GM18907 (cell line): ENCODE data around the gene HDAC3.
A peak's percentile ranks its signal among the peaks of the same experiment; 100 is the strongest.

Source experiments
- ATAC-seq: cut with Tn5 transposase; IDR thresholded peaks from one replicate; pipeline ENCODE4 v1.9.1; 2021; ENCODE audit warnings: mild to moderate bottlenecking, moderate library complexity; ENCODE audit not compliant: unreplicated experiment

HDAC3 gene

DNA sequence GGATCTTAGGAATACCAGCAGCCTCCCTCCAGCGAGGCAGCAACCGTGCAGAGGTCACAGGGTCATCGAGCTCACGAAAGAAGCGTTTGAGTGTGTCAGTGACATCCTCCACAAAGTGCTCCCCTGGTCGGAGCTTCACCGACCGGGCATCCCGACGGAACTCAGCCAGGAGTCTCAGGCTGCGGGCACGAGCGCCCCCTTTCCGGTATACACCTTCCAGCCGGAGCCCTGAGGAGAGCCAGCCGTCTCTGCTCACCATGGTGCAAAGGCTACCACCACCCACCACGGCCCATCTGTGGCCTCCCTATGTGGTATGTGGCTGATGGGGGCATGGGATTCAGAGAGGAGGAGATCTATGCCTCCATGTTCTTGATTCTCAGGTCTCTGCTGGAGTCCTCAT lies 25.4 kb upstream of the HDAC3 start:
- no peak for ATAC-seq

DNA sequence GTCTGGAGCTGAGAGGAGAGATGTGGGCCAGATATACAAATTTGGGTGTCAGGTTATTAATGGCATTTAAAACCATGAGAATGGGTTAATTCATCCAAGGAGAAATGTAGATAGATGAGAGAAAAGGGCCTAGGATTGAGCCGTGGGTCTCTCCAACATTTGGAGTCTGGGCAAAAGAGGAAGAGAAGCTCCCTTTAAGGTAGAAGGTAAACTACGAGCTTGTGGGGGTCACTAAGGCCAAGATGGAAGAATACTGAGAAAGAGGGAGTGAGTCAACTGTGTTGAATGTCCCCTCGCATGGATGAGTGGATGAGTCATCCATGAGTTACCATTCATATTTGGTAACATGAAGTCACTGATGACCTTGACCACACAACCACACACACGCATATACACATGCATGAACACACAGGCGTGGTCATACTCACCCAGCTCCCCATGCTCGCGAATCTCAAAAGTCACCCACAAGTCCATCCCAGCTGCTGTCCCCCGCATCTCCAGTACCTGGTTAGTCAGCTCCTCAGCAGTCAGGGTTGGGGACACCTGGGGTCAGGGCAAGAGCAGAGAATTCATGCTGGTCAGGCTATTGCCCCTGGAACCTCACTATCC lies 21.4 kb upstream of the HDAC3 start:
- ATAC-seq = peak; percentile 84

DNA sequence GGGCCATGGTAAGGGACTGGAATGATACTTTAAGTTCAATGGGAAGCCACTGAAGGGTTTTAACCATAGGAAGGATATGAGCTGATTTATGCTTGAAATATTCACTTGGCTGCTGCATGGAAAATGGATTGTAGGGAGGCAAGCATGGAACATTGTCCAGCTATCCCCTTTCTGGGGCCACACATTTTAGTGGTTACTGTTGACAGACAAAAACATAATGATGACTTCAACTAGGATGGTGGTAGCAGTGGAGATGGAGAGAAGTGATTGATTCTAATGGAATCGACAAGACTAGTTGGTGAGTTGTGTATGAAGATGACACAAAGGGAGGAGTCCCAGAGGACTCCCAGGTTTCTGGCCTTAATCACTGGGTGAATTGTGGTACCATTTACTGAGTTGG lies 20.8 kb upstream of the HDAC3 start:
- no peak for ATAC-seq

DNA sequence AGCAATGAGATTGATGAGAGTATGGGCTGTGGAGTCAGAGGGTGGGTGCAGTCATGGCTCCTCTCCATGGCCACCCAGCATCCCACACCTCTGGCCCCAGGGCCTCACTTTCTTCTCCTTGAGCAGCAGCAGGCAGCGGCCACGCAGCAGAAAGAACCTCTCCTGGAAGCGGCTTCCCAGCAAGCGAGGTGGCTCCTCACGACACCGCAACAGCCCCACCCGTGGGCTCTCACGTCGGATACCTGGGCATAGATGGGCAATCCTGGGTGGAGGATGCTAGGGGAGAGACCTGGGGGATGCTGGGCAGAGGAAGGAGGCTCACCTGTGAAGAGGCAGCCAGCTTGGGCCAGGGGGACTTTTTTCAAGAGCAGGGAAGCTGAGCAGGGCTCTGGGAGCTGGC lies 19.7 kb upstream of the HDAC3 start:
- ATAC-seq = no peak

DNA sequence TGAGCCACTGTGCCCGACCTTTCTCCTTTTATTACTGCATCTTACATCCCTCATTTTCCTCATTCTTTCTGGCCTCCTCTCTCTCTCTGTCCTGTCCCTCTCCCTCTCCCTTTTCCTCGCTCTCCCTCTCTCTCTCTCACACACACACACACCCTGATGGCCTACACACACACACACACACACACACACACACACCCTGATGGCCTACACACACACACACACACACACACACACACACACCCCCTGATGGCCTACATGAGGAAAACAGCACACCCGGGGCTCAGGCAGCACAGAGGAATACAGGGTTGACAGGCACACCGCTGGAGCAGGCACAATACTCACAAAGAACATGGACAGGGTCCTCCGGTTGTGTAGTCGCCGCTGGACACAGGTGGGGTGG lies 18.4 kb upstream of the HDAC3 start:
- no peak for ATAC-seq

DNA sequence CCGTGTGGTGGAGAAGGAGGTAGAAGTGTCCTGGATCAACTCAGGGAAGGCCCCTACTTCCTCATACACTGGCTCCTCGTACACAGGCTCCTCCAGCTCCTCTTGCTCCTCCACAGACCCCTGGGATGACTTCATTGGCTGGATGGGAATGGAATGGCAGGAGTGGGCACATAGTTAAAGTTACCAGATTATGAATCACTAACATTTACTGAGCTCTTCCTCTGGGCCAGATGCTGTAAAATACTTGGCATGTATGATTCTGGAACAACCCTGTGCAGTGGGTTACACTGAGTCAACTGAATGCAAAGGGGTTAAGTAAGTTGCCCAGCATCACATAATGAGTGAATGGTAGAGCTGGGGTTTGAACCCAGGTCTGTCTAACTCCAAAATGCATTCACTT lies 17.6 kb upstream of the HDAC3 start:
- no peak for ATAC-seq

DNA sequence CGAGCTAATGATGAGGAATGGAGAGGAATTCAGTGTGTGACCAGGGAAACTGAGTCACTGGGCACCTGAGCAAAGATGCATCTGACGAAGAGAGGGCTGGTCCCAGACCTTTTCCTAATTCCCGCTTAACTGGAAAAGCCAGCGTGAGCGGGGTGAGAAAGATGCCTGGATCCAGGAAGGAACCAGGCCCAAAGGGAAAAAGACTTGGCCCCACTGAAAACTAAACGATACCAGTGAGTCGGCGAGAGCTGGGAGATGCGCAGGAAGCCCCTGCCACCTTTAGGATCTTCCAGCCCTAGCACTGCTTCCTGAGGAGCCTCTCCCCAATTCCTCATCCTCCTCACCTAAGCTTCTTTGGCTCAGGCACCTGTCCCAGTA lies 15.1 kb upstream of the HDAC3 start:
- no peak for ATAC-seq

DNA sequence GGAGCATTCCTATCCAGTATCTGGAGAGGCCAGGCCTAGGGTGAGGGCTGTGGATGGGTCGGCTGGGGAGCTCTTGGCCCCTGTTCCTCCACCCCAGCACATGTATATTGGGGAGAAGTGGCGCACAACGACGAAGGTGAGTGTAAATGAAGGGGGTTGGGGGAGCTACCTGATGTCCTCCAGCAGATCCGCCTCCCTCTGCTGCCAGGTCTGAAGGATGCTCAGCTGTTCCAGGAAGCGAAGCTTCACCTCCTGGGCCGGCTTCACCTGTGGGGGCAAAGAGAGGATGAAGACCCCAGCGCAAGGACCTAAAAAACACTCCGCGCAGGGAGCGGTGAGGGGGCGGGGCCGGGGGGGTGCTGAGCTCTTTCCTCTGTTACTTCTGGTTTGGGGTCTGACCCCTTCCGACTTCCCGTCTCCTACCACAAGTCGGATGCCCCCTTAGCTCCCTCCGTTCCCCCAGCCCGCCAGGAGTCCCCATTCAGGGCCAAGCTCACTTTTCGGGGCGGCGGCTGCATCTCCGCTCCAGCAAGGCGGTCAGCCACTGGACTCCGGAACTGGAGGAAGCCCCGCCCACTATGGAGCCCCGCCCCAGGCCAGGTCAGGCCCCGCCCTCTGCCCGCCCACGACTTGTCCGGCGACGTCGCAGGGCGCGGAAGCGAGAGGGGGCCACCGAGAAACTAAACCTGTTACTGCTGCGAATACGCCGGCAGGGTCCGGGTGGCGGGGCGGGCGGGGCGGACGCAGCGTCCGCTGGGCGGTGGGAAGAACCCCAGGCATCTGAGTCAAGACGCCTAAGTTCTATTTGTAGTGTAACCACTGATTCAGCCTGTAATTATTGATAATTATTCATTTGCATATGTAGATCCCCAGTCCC lies 14.4 kb upstream of the HDAC3 start, which contains the start of gene FCHSD1:
FCHSD1 (minus strand) TSS at position 568 of the 877 bp plus-strand sequence; CDS start at position 518, 50 bp downstream.
- ATAC-seq = peak; percentile 96

DNA sequence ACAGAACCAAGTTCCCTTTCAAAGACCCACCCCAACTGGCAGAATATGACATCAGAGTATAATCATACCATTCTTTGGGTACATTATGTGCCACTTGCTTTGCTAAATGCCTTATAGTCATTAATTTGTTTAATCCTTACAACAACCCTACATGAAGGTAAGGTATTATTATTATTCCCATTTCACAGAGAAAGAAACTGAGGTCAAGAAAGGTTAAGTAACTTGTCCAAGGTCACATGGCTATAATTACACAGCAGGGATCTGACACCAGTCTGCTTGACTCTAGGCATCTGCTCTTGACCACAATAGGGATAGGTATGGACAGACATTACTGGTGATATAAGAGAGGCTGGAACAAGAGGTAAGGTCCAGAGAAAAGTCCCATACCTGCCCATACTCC lies 13.3 kb upstream of the HDAC3 start:
- no peak for ATAC-seq

DNA sequence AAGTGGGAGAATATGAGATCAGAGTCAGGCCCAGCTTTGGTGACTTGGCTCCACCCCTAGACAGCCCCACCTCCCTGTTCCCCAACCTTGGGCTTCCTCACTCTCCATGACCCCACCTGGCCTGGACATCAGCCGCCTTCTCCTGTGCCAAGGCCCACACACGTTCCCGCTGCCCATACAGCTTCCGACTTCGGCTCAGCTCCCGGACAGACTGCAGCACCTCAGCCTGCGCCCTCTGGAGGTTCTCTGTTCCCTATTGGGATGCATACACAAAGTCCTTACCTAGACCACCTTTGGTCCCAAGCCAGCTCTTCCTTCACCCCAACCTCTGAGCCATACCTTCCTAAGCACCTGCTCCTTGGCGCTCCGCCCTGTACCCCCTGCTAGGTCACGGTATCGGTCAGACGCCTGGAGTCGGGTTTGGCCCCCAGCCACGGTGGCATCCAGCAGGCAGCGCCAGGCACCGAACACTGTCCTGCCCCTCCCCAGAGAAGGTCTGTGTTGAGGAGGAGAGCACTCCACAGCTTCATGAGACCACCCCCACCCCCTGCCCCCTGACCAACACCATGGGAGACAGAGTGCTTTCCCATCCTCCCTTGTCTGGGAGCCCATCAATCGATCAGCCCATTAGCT lies 12.5 kb upstream of the HDAC3 start:
- no peak for ATAC-seq

DNA sequence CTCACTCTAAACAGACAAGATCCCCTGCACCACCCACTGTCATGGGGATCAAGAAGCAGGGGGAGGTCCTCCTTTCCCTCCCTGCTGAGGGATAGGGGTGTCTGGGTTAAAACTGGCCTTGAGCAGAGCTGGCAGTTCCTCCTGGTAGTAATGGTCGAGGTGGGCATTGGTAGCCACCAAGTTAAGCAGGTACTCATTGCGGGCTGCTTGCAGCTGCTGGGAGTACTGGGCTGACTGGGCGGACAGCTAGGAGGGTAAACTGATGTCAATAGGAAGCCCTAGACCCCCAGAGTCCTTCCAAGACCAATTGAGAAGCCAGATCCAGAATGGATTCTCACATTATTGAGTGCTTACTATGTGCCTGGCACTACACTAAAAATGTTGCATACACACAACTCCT lies 11.2 kb upstream of the HDAC3 start:
- ATAC-seq = no peak

DNA sequence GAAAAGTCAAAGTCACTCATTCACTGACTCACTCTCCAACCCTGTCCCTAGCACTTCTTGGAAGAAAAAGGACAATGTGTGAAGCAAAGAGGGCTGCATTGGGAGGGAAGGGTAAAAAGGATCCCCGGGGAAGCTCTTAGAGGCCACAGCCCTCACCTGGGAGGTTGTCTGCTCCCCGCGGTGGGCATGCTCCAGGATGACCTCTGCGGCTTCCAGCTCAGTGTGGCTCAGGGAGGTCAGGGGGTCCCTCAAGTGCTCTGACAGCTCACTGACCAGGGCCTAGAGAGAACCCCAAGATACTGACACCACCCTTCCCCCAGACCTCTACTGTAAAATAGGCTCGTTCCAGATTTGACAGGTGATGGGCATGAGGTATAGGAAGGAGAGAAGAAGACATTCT lies 10.6 kb upstream of the HDAC3 start:
- no peak for ATAC-seq

DNA sequence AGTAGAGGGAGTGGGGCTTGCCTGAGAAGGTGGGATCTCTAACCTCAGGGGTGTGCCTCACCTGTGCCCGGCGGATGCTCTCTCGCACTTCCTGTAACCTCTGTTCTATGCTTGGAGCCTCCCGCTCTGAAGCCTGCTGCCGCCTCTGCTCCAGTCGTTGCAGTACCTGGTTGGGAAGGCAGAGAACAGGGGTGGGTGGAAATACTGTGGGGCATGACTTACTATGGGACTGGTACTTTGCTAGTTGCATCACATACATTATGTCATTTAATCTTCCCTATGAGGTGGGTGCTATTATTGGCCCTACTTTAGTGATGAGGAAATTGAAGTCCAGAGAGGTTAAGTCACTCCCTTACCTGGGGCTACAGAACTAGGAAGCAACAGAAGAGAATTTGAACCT lies 9.4 kb upstream of the HDAC3 start:
- no peak for ATAC-seq

DNA sequence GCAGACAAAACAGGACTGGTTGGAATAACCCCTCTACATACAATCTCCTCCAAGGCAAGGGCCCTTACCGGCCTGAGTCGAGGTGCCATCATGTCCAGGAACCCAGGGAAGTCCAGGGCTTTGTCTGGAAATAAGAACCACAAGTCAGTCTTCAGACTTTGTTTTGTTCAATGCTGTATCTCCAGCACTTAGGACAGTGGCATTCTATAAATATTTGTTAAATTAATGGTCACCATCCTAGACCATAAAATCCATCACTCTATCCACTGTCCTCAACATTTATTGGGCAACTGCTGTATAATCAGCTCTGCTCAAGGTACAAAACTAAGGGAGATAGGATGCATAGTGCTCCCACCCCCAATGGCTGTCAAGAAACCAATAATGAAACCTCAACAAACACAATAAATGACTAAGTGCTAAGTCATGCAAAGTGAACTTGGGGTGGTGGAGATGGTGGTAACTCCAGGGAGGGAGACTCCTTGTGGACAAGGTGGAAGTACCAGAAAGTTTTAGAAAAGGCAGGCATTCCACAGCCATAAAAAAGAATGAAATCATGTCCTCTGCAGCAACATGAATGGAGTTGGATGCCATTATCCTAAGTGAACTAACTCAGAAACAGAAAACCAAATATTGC lies 5.1 kb upstream of the HDAC3 start:
- peak; percentile 48 for ATAC-seq

DNA sequence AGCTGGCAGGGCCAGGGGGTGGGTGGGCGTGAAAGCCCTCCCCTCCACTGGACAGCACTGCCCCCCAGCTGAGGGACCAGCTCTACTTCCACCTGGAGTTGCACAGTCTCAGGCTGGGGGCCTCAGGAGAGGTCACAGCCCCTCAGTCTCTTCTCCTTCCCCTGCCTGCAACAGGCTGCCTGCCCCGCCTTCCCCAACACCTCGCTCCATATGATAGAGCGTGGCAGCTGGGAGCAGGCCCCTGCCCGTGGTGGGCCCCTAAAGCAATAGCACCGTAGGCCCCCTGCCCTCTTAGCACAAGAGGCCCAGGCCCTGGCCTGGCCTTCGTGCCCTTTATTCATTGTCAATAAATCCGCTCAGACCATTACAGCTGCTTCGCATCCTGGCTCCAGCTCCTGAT lies 4.0 kb upstream of the HDAC3 start:
- no peak for ATAC-seq

DNA sequence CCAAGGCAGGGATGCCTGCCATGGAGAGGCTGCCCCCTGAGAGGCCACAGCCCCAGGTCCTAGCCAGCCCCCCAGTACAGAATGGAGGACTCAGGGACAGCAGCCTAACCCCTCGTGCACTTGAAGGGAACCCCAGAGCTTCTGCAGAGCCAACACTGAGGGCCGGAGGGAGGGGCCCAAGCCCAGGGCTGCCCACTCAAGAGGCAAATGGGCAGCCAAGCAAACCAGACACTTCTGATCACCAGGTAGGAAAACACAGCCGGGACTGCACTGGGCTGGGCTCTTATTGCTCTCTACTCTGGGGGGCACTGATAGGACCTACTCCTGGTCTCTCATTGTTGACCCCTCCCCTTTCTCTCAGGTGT lies 3.4 kb upstream of the HDAC3 start:
- ATAC-seq = no peak

DNA sequence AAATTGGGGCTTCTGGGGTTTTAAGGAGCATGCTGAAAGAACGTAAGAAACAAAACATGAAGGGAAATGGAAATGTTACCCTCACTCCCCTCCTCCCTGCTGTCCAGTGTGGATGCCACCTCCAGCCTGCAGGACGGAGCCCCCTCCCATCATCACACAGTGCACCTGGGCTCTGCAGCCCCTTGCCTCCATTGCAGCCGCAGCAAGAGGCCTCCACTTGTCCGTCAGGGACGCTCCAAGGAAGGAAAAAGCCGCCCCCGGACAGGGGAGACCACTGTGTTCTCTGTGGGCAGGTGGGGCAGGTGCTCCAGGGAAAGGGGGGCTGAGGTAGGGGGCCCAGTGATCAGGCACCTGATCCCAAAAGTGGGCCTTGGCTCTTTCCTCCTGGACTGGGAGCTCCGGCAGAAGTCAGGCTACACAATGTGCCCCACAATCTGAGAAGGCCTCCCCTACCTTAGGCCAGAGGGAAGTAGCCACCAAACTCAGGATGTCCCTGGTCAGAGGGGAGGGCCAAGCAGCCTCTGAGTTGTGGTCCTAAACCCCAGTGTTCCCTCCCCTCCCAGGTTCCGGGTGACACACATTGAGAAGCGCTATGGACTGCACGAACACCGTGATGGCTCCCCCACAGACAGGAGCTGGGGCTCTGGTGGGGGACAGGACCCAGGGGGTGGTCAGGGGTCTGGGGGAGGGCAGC lies 2.9 kb upstream of the HDAC3 start:
- ATAC-seq = no peak

DNA sequence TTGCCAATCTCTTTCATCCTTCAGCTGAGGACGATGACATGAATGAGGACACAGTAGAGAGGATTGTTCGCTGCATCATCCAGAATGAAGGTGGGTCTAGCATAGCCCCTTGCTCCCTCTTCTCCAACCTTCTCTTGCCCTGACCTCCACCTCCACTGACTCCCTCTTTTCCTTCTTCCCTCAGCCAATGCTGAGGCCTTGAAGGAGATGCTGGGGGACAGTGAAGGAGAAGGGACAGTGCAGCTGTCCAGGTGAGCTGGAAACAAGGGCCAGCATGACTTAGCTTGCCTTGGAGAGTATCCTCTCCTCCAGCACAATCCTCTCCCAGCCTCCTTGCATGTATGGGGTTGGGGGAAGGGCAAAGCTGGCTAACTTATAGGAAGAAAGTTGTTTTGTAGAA lies 2.1 kb upstream of the HDAC3 start:
- ATAC-seq = no peak

DNA sequence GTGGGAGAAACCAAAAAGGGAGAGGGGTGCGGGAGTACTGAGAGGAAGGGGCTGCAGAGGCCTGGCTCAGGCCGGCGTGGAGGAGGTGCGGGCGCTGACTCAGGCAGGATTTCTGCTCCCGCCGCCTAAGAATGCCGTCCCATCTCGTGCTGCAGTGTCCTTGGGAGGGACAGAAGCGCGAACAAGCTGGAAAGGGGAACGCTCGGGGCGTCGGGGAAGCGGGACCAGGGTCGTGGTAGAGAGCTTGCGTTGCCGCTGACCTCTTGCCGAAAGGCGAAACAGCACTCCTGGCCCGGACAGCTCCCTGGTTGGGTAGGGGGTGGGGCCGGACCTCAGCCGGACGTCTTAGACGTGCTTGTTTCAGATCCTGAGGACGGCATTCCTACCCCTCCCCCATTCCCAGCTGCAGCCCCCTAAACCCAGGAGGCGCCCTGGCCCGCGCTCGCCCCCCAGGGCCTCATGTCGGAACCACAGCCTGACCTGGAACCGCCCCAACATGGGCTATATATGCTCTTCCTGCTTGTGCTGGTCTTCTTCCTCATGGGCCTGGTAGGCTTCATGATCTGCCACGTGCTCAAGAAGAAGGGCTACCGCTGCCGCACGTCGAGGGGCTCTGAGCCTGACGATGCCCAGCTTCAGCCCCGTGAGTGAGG lies 1.2 kb upstream of the HDAC3 start:
- ATAC-seq = no peak

DNA sequence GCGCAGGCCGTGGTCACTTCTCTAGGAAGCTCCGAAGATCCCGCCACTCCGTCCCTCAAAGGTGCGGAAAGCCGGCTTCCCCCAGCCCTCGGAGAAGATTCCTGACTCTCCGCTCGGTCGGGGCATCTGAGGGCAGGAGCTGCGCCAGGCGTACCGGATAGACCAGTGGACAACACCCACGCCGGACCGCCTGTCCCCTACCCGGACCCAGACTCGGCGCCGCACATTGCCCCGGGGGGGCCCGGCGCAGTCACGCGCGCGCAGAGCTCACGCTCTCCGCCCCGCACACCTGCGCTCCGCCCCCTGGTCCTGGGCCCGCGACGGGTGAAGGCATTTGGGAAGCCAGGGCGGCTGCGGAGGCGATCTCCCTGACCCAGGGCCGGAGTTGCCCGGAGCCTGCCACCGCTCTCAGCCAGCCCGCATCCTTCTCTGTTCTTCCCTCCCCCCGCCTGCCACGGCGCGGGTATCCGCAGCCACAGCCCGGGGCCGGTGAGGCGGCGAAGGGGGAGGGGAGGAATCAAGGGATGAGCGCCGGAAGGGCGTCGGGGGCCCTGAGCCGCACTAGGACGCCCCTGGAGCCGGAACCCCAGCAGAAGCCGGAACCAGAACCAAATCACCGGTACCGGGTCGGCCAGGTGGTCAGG lies 596 bp upstream of the HDAC3 start:
- peak; percentile 29 for ATAC-seq
